ENCODE results near the gene CDH13.

CDH13 gene

DNA sequence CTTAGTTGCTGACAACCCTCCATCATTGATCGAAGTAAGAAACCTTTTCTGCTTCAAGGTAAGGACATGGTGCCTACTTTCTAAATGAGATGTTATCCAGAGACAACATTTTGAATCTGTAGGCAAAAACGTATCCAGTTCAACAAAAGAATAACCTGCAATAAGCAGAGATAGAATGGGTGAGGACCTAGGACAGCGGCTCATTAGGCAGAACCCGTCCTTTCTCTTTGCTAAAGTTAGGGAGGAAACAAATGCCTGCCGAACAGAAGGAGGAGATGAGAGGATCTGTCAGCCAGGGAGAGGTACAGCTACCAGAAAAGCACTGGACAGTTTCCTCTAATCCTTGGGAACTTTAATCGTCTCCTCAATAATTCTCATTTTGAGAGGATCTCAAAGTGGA is 183.3 kb downstream of the CDH13 start:
- DNase-seq (ENCODE audit: low read depth in 1 of 2, low spot score in 1 of 2): no peak
- TF ChIP-seq SPI1 (IDR thresholded peaks at IDR 0.05; ENCODE audit: borderline replicate concordance, low read depth) (no peak), GABPA (IDR thresholded peaks at IDR 0.05; ENCODE audit: low read depth) (no peak), POLR2AphosphoS5 (IDR thresholded peaks at IDR 0.05; ENCODE audit: low read depth) (no peak)
- TF ChIP-seq, protein P1, sequence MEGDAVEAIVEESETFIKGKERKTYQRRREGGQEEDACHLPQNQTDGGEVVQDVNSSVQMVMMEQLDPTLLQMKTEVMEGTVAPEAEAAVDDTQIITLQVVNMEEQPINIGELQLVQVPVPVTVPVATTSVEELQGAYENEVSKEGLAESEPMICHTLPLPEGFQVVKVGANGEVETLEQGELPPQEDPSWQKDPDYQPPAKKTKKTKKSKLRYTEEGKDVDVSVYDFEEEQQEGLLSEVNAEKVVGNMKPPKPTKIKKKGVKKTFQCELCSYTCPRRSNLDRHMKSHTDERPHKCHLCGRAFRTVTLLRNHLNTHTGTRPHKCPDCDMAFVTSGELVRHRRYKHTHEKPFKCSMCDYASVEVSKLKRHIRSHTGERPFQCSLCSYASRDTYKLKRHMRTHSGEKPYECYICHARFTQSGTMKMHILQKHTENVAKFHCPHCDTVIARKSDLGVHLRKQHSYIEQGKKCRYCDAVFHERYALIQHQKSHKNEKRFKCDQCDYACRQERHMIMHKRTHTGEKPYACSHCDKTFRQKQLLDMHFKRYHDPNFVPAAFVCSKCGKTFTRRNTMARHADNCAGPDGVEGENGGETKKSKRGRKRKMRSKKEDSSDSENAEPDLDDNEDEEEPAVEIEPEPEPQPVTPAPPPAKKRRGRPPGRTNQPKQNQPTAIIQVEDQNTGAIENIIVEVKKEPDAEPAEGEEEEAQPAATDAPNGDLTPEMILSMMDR (IDR thresholded peaks at IDR 0.05; ENCODE audit: insufficient read depth, low read length): no peak
- TF ChIP-seq, protein P2, sequence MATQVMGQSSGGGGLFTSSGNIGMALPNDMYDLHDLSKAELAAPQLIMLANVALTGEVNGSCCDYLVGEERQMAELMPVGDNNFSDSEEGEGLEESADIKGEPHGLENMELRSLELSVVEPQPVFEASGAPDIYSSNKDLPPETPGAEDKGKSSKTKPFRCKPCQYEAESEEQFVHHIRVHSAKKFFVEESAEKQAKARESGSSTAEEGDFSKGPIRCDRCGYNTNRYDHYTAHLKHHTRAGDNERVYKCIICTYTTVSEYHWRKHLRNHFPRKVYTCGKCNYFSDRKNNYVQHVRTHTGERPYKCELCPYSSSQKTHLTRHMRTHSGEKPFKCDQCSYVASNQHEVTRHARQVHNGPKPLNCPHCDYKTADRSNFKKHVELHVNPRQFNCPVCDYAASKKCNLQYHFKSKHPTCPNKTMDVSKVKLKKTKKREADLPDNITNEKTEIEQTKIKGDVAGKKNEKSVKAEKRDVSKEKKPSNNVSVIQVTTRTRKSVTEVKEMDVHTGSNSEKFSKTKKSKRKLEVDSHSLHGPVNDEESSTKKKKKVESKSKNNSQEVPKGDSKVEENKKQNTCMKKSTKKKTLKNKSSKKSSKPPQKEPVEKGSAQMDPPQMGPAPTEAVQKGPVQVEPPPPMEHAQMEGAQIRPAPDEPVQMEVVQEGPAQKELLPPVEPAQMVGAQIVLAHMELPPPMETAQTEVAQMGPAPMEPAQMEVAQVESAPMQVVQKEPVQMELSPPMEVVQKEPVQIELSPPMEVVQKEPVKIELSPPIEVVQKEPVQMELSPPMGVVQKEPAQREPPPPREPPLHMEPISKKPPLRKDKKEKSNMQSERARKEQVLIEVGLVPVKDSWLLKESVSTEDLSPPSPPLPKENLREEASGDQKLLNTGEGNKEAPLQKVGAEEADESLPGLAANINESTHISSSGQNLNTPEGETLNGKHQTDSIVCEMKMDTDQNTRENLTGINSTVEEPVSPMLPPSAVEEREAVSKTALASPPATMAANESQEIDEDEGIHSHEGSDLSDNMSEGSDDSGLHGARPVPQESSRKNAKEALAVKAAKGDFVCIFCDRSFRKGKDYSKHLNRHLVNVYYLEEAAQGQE (IDR thresholded peaks at IDR 0.05; ENCODE audit: insufficient replicate concordance, low read depth): no peak
- Histone ChIP-seq H3K4me3 (replicated peaks; ENCODE audit: insufficient read depth, low read length) (no peak overlapping the region), H3K27me3 (ENCODE audit: insufficient read depth, poor library complexity, severe bottlenecking) (no peaks in the 10 kb centered on the region), H3K27ac (replicated peaks) (no peak overlapping the region)

DNA sequence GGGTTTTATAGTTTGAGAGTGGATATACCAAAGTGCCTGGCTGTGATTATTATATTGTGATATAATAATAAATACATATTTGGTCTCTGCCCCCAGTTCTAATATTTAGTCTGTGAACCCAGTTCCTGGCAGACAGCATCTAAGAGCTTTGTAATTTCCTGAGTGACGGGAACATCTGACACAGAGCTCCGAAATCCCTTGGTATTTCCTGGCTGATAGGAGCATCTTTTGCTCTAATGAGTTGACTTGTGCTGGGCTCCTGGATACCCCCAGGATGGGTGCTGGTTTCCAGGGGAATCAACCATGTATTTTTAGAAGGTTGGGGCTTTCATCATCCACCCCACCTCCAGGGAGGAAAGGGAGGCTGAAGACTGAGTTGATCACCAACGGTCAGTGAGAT is 187.3 kb downstream of the CDH13 start:
- no peak overlapping the region for H3K4me3 ChIP-seq (replicated peaks; ENCODE audit: insufficient read depth, low read length)
- no peaks in the 10 kb centered on the region for H3K27me3 ChIP-seq (ENCODE audit: insufficient read depth, poor library complexity, severe bottlenecking)
- DNase-seq (ENCODE audit: low read depth in 1 of 2, low spot score in 1 of 2): no peak
- TF ChIP-seq SPI1 (IDR thresholded peaks at IDR 0.05; ENCODE audit: borderline replicate concordance, low read depth) (no peak), GABPA (IDR thresholded peaks at IDR 0.05; ENCODE audit: low read depth) (no peak), POLR2AphosphoS5 (IDR thresholded peaks at IDR 0.05; ENCODE audit: low read depth) (no peak)
- TF ChIP-seq, protein P2 (IDR thresholded peaks at IDR 0.05; ENCODE audit: insufficient replicate concordance, low read depth): no peak
- TF ChIP-seq, protein P1 (IDR thresholded peaks at IDR 0.05; ENCODE audit: insufficient read depth, low read length): no peak
- H3K27ac ChIP-seq (replicated peaks): no peak overlapping the region

DNA sequence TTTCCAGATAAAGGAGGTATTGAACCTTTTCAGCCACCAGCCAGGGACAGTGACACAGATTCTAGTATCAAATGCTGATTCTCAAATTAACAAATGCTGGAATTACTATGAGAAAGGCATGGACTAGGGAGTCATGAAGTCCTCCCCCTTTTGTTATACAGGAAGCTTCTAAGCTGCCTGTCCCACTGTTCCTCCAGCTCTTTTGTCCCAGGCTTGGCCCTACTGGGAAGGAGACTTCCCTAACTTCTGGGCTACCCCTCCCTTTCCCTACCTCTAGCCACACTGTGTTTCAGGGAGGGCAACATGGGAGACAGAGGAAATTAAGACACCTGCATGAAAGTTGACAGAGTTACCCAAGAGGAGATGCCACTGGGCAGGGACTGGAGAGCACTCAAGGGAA is 192.5 kb downstream of the CDH13 start:
- Histone ChIP-seq H3K27me3 (ENCODE audit: insufficient read depth, poor library complexity, severe bottlenecking) (no peaks in the 10 kb centered on the region), H3K4me3 (replicated peaks; ENCODE audit: insufficient read depth, low read length) (no peak overlapping the region), H3K27ac (replicated peaks) (no peak overlapping the region)
- no peak for DNase-seq (ENCODE audit: low read depth in 1 of 2, low spot score in 1 of 2)
- TF ChIP-seq, protein P2 (IDR thresholded peaks at IDR 0.05; ENCODE audit: insufficient replicate concordance, low read depth): no peak
- TF ChIP-seq POLR2AphosphoS5 (IDR thresholded peaks at IDR 0.05; ENCODE audit: low read depth) (no peak), GABPA (IDR thresholded peaks at IDR 0.05; ENCODE audit: low read depth) (no peak), SPI1 (IDR thresholded peaks at IDR 0.05; ENCODE audit: borderline replicate concordance, low read depth) (no peak)
- TF ChIP-seq, protein P1 (IDR thresholded peaks at IDR 0.05; ENCODE audit: insufficient read depth, low read length): no peak
